Inferior parietal cortex (tissue), 1 donor: Measurements from ENCODE around the gene UHRF1.

Source experiments
- DNase-seq: peaks from one replicate; pipeline ENCODE4 v3.0.0-alpha.2; 2016; ENCODE audit errors: extremely low spot score

The UHRF1 gene

DNA sequence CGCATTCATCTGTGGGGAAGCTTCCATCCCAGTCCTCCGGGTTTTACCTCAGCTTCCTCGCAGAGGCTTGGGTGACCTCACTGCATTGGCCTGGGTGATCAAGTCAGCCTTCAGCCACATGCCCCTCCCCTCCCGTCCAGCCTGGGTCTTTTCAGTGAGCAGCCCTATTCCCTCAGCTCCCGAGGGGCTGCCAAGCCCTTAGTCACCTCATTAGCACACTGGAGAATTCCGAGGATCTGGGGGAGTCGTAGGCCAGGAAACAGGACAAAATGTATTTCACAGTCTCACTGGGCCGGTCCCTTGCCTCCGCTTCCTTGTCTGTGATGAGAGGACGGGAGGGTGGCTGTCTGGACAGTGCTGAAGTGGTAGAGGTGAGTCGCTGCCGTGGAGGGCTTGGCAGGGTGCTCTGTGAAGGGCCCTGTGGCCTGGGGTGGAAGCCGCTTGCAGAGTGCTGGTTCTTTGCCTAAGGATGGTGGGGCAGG lies 79.5 kb downstream of the UHRF1 start:
- DNase-seq = no peak

DNA sequence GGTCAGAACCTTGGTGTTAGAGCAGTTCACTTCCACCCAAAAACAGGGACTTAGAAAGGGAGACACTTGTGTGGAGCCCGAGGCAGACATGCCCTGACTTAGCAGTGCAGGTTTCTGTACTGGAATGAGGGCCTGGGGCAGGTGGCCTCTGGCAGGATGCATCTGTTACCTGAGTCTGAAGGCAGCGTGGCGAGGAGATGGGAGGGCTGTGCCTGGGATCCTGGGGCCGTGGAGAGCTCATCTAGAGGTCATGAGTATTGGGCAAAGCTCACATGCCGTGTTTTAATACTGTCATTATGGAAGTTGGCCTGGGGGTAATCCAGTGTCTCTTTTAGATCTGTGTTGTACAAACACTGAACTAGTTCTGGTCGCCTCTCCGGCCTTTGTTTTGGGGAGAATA lies 81.0 kb downstream of the UHRF1 start:
- no peak for DNase-seq

DNA sequence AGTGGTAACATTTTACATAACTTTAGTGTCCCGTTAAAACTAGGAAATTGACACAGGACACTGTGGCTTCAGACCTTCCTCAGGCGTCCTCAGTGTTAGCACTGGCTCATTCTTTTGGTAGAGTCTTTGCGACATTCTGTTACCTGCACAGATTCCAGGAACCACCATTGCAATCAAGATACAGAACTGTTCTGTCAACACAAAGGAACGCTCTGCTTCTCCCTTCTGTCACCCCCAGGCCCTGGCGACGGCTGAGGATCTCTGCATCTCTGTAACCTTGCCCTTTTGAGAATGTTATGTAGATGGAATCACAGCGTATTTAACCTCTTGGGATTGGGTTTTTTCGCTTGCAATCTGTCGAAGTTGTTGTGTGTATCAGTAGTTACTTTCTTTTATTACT lies 82.2 kb downstream of the UHRF1 start:
- DNase-seq = no peak

DNA sequence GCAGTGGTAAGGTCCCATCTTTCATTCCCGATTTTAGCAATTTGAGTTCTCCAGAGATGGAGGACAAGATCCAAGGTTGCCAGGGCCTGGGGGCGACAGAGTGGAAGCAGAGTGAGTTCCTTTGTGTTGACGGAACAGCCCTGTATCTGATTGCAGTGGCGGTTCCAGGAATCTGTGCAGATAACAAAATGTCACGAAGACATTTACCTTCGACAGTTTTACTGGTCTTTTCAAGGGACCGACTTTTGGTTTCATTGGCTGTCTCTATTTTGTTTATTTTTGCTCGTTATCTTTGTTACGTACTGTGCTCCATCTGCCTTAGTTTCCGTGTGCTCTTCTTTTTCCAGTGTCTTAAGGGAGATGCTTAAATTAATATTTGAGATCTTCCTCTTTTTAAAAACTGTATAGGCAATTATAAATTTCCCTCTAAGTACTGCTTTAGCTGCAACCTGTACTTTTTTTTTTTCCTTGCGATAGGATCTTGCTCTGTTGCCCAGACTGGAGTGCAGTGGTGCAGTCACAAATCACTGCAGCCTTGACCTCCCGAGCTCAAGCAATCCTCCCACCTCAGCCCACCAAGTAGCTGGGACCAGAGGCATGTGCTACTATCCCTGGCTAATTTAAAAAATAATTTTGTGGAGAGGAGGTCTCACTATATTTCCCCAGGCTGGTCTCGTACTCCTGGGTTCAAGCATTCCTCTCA lies 82.8 kb downstream of the UHRF1 start:
- no peak for DNase-seq

DNA sequence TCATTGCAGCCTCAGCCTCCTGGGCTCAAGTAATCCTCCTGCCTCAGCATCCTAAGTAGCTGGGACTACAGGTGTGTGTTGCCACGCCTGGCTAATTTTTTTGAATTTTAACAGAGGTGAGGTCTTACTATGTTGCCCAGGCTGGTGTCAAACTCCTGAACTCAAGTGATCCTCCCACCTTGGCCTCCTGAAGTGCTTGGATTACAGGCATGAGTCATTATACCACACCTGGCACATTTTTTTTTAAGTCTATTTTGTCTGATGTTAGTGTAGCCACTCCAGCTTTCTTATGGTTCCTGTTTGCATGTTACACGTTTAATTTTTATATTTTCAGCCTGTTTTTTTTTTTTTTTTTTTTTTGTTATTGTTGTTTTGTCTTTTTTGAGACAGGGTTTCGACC lies 84.4 kb downstream of the UHRF1 start:
- DNase-seq = no peak

DNA sequence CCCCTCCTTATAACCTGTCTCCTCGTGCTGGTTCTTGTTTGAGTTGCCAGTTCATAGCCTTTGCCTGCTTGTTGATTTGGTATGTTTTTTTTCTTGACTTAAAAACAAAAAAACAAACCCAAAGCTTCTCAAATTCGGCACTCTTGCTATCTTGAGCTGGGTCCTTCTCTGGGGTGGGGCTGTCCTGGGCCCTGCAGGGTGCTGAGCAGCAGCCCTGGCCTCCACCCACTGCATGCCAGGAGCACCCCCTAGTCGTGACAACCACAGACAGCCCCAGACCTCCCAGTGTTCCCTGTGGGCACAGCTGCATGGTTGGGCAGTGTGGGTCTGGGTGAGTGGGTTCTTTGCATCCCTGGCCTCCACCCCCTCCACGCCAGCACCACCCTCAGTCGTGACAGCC lies 87.4 kb downstream of the UHRF1 start:
- no peak for DNase-seq

DNA sequence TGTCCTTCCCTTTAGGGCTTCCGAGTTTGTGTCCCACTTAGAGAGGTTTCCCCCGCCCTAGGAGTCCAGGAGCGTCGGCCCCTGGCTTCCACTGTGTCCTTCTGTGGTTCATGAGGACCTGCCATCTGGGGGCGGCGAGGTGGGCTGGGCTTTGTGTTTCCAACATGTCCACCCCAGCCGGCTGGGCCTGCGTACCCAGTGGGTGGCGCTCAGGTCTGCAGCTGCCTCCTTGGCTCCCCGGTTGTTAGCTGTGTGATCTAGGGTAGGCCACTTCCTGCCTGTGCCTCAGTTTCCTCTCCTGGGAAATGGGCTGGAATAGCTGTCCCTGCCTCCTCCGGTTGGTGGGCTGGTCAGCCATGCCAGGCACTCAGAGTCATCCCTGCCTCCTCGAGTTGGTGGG lies 88.0 kb downstream of the UHRF1 start:
- no peak for DNase-seq

DNA sequence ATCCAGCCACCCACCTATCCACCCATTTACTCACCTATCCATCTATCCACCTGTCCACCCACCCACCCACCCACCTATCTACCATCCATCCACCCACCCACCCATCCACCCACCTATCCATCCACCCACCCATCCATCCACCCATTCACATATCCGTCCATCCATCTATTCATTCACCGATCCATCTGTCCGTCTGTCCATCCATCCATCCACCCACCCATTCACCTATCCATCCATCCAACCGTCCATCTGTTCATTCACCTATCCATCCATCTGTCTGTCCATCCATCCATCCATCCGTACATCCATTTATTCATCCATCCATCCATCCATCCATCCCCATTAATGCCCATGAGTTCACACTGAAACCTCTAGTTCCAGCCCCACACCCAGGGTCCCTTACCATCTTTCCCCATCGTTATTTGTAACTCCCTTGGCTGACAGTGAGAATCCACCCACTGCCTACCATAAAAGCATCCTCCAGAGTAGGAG lies 90.9 kb downstream of the UHRF1 start:
- no peak for DNase-seq

DNA sequence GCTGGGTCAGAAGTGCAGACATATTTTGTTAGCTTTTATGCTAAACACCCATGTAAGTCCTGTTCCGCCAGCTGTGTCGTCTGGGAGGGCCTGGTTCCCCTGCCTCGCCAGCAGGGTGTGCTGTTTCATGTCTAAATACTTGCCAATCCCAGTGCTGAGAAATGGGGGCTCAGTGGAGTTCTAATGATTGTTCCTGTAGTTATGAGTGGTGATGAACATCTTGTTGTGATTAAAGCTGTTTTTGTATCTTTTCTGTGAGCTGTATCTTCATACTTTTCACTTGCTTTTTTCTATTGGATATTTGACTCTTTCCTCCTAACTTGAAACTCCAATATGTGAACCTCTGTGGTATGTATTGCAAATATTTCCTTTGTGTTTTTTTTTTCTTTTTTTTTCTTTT lies 92.3 kb downstream of the UHRF1 start:
- DNase-seq = no peak

DNA sequence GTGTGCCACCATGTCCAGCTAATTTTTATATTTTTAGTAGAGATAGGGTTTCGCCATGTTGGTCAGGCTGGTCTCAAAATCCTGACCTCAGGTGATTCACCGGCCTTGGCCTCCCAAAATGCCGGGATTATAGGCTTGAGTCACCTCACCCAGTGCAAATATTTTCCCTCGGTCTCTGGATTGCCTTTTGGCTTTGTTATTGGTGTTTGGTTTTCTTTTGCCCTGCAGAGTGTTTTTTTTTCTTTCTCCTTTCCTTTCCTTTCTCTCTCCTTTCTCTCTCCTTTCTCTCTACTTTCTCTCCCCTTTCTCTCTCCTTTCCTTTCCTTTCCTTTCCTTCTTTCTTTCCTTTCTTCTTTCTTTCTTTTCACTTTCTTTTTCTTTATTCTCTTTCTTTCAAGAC lies 92.8 kb downstream of the UHRF1 start:
- no peak for DNase-seq

DNA sequence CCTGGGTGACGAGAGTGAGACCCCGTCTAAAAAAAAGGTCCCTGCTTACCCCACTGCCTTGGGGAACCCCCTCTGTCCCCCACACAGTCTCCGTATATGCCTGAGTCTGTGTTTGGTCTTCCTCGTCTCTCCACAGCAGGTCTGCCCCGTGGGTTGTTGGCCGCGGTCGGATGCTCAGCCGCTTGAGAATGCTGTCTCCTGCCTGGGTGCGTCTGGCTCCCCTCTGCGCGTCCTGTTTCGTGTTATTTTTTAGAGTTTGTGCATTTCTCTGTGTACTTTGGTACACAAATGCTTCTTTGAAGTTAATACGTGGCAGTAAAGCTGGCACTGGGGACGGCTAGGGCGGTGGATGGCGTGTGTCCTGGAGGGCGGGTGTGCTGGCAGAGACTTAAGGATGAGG lies 94.5 kb downstream of the UHRF1 start:
- DNase-seq = no peak

DNA sequence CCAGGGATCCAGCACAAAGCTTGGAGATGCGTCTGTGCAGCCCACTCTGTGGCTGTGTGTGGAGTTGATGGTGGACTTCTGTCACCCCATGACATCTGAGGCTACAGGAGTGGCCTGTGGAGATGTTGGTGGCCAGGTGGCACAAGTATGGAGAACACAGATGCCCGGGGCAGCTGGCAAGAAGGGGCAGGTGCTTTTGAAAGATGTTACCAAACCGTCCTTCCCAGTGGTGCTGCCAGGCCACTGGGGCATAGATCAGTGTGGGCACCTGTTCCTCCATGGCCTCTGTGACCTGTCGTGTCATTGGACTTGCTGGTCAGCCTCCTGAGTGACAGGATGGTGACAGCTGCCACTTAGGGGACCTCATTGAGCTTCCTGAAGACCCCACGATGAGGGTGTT lies 95.8 kb downstream of the UHRF1 start:
- DNase-seq = no peak

DNA sequence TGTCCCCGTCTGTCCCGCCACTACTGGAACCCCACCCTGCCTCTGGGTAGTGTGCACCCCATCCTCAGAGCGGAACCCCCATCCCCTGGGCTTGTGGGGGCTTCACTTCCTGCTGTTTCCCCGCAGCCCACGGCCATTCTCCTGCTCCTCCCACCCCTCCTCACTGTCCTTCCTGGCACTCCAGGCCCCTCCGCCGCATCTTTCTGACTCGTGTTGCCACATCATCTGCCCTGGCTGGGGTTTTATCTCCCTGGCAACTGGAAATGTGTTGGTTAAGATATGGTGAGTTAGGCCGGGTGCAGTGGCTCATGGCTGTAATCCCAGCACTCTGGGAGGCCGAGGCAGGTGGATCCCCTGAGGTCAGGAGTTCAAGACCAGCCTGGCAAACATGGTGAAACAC lies 96.9 kb downstream of the UHRF1 start:
- no peak for DNase-seq

DNA sequence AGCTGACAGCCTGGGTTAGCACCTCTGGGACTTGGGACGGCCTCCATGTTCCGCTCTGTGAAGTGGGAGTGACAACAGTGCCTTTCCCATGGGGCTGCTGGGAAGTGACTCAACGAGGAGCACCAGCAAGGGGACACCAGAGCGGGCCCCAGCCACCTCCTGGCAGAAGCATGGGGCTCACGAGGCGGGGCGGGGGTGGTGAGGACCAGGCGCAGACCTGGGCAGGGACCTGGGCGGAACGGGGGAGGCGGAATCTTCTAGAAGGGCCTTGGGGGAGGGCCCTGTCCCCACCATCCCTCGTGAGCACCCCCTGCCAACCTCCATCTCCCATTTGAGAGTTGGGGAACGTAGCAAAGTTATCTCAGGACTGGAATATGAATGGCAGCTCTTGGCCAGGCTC lies 97.5 kb downstream of the UHRF1 start:
- DNase-seq = no peak
